A673 (cell line): ENCODE data around the gene CGN. TPM values are rescaled to one million over a fixed set of nuclear protein-coding genes. Genes with fewer than 3 reads are reported as not detected.
A peak's percentile ranks its signal among the peaks of the same experiment; 100 is the strongest.

ENCODE experiments used
- BruUV-seq: library from RNA; stranded (reverse); fragments of 400-500 nt; replicated peaks from 2 replicates; lab custom pipeline; 2021; lab: Mats Ljungman, UMichigan
- CTCF ChIA-PET: fragments of 300-600 bp; sonication (Branson Sonifier 250); formaldehyde crosslinking; loops from one replicate; lab custom pipeline; 2022; ENCODE audit warnings: antibody characterized with exemption; lab: Charles Lee
- POLR2A ChIA-PET: fragments of 300-600 bp; sonication (Branson Sonifier 250); formaldehyde crosslinking; loops from one replicate; lab custom pipeline; 2022; ENCODE audit warnings: antibody characterized with exemption; ENCODE audit not compliant: low non-redundant PET; lab: Charles Lee
- DNase-seq: peaks from one replicate; pipeline ENCODE4 v3.0.0-alpha.2; 2015; ENCODE audit warnings: low spot score
- H3K27ac ChIP-seq: fragments of 200-600 bp; sonication (generic); 2 replicates; pipeline ENCODE4 v1.5.1; 2016; ENCODE audit warnings: mixed run types, low read depth, mild to moderate bottlenecking, mixed read lengths, antibody characterized with exemption, low read length; ENCODE audit not compliant: poor library complexity, severe bottlenecking
- H3K27me3 ChIP-seq: fragments of 200-600 bp; sonication (generic); replicated peaks from 2 replicates; pipeline ENCODE4 v1.6.1; 2017; ENCODE audit warnings: mixed run types, low read depth, mild to moderate bottlenecking, mixed read lengths, antibody characterized with exemption, low read length; ENCODE audit not compliant: insufficient read depth, poor library complexity
- H3K36me3 ChIP-seq: fragments of 200-600 bp; sonication (generic); 2 replicates; pipeline ENCODE4 v1.6.1; 2016; ENCODE audit warnings: mixed run types, mild to moderate bottlenecking, mixed read lengths, antibody characterized with exemption, low read length; ENCODE audit not compliant: insufficient read depth, poor library complexity, severe bottlenecking
- H3K4me1 ChIP-seq: fragments of 200-600 bp; sonication (generic); 2 replicates; pipeline ENCODE4 v1.6.1; 2017; ENCODE audit warnings: mixed run types, mild to moderate bottlenecking, mixed read lengths, antibody characterized with exemption, low read length; ENCODE audit not compliant: insufficient read depth, poor library complexity, severe bottlenecking
- H3K4me3 ChIP-seq: fragments of 200-600 bp; sonication (generic); 2 replicates; pipeline ENCODE4 v1.5.1; 2016; ENCODE audit warnings: low read depth, mixed run types, mild to moderate bottlenecking, mixed read lengths, low read length; ENCODE audit not compliant: poor library complexity, severe bottlenecking
- H3K9me3 ChIP-seq: fragments of 200-600 bp; sonication (generic); 2 replicates; pipeline ENCODE4 v1.6.1; 2016; ENCODE audit warnings: mixed run types, low read depth, mild to moderate bottlenecking, mixed read lengths, antibody characterized with exemption, low read length; ENCODE audit not compliant: poor library complexity, severe bottlenecking
- CTCF ChIP-seq: fragments of 300-800, 200-600 bp; sonication (generic); conservative IDR thresholded peaks from 2 replicates; pipeline ENCODE4 v1.5.1; 2017; ENCODE audit warnings: low read depth, mild to moderate bottlenecking, antibody characterized with exemption, low read length, moderate library complexity, mixed read lengths
- EZH2 ChIP-seq: fragments of 200-600 bp; sonication (generic); IDR thresholded peaks from 2 replicates; pipeline ENCODE4 v1.6.1; 2017; ENCODE audit warnings: borderline replicate concordance, low read depth, mild to moderate bottlenecking, mixed read lengths, antibody characterized with exemption, low read length; ENCODE audit not compliant: poor library complexity, severe bottlenecking
- intact Hi-C: fragments of 100-400 bp; cut with micrococcal nuclease; formaldehyde crosslinking; loops from one replicate; pipeline ENCODE4 v1.10.0; 2022; ENCODE audit not compliant: unreplicated experiment
- total RNA-seq: library from RNA; stranded (reverse); gene quantifications from 2 replicates; pipeline ENCODE4 v1.2.3, GENCODE V29; 2021

The CGN gene
- total RNA-seq, 1 experiment from 2014 or later: 2.6 TPM

GRCh38 chr1:151499930-151500329 lies 11.3 kb upstream of the CGN start:
- H3K9me3 ChIP-seq: no peaks in the 10 kb centered on the region
- ChIA-PET CTCF (no interaction called here), POLR2A (no interaction called here)
- H3K27me3 ChIP-seq: no peaks in the 10 kb centered on the region
- intact Hi-C loops: no loop called here
- TF ChIP-seq CTCF: no peak
- peaks cover 8% of the 10 kb centered on the region for H3K4me1 ChIP-seq
- H3K36me3 ChIP-seq: no peaks in the 10 kb centered on the region
- H3K27ac ChIP-seq: no peak overlapping the region
- H3K4me3 ChIP-seq: no peak overlapping the region
- BruUV-seq: no TSS peak
- DNase-seq: no peak

DNA sequence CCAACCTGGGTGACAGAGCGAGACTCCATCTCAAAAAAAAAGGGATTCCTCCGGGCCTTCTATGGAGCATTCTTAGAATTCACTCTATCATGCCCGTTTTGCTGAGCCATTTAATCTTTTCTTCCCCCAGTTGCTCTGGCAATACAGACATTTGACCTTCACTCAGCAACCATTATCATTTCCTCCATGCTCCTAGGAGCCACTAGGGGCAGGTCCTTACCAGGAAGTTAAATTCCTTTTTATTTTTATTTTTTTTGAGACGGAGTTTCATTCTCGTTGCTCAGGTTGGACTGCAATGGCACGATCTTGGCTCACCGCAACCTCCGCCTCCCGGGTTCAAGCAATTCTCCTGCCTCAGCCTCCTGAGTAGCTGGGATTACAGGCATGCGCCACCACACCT lies 9.7 kb upstream of the CGN start:
- no peak overlapping the region for H3K4me3 ChIP-seq
- POLR2A ChIA-PET: no interaction called here
- H3K9me3 ChIP-seq: no peaks in the 10 kb centered on the region
- TF ChIP-seq CTCF (peak; percentile 25; the same call in 1 of the 2 replicates), EZH2 (no peak)
- CTCF ChIA-PET: no interaction called here
- no peak overlapping the region for H3K27ac ChIP-seq
- no peaks in the 10 kb centered on the region for H3K4me1 ChIP-seq
- H3K36me3 ChIP-seq: no peaks in the 10 kb centered on the region
- no peaks in the 10 kb centered on the region for H3K27me3 ChIP-seq
- intact Hi-C loops: no loop called here
- BruUV-seq: no TSS peak
- DNase-seq: no peak

DNA sequence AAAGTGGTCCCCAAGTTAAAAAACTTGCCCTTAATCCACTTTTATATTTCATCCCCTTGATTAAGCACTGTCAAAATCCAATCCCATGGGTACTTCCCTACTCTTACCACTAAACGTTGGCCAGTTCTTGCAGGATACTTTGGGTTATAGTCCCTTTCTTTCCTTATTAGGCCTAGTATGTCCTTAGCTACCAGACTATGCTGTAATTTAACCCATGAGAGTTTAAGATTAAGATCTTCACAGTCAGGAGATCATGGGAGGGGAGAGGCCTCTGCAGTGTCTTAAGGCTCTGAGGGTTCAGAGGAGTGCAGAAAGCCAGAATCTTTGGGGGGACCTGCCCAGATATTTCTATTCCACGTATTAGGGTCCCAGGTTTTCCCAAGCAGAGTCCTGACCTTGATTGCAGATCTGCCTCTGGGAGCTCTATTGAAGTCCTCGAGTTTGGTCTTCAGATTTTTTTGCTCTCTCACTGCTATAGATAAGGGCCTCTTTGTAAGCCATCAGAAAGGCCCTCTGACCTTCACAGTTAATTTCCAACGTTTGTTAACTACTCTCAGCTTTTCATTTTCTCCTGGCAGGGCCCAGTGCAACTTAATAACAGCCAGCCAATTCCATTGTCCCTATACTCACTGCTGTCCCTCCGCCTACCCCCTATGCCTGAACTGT lies 9.0 kb upstream of the CGN start:
- H3K4me1 ChIP-seq: no peaks in the 10 kb centered on the region
- no peaks in the 10 kb centered on the region for H3K36me3 ChIP-seq
- no peak for TF ChIP-seq EZH2
- no peak for TF ChIP-seq CTCF
- DNase-seq: no peak
- no peak overlapping the region for H3K4me3 ChIP-seq
- BruUV-seq: no TSS peak
- no peaks in the 10 kb centered on the region for H3K27me3 ChIP-seq
- no peaks in the 10 kb centered on the region for H3K9me3 ChIP-seq
- CTCF ChIA-PET: no interaction called here
- intact Hi-C loops: no loop called here
- POLR2A ChIA-PET: no interaction called here
- no peak overlapping the region for H3K27ac ChIP-seq
